Measurements from ENCODE around the gene ANO2. TPM values are rescaled to one million over a fixed set of nuclear protein-coding genes. Genes with fewer than 3 reads are reported as not detected.

The ANO2 gene
- total RNA-seq, 4 donors from 2014 or later = 4.0 to 17.9 (median 5.1) TPM

GRCh38 chr12:5916785-5917290, 28.2 kb downstream of the ANO2 start:
- H3K4me1 ChIP-seq = no peaks in the 10 kb centered on the region
- DNase-seq (ENCODE audit: extremely low spot score) = peak; percentile 91
- H3K27ac ChIP-seq (replicated peaks in 1 of 4) = no peak overlapping the region
- intact Hi-C loops (cut with DNase I) = no loop called here
- 86% methylated on average over 9 of the region's 9 CpGs for WGBS
- TF ChIP-seq POLR2AphosphoS5 (IDR thresholded peaks at IDR 0.05) (no peak), POLR2A (IDR thresholded peaks at IDR 0.05; ENCODE audit: low read depth) (no peak)
- peaks cover 0 to 5% (median 0%) of the 10 kb centered on the region in 4 donors for H3K27me3 ChIP-seq
- H3K4me3 ChIP-seq = no peak overlapping the region
- H3K36me3 ChIP-seq = peaks cover 0 to 51% (median 2%) of the 10 kb centered on the region in 4 donors
- H3K9me3 ChIP-seq = no peaks in the 10 kb centered on the region

- intact Hi-C loops (cut with DNase I) = no loop called here
- peaks cover 0 to 14% (median 0%) of the 10 kb centered on the region in 4 donors for H3K27me3 ChIP-seq
- H3K36me3 ChIP-seq = peaks cover 0 to 53% (median 0%) of the 10 kb centered on the region in 4 donors
- TF ChIP-seq CTCF (IDR thresholded peaks at IDR 0.05) = no peak
- no peak overlapping the region for H3K27ac ChIP-seq (replicated peaks in 1 of 4)
- H3K4me1 ChIP-seq = no peaks in the 10 kb centered on the region
- H3K9me3 ChIP-seq = no peaks in the 10 kb centered on the region
- peak; percentile 90 for DNase-seq (ENCODE audit: extremely low spot score)
- WGBS = 94% methylated on average over 4 of the region's 4 CpGs
- no peak overlapping the region for H3K4me3 ChIP-seq
Observed at GRCh38 chr12:5915511-5915910, 29.5 kb downstream of the ANO2 start.

GRCh38 chr12:5914387-5915149, 30.5 kb downstream of the ANO2 start:
- Histone ChIP-seq H3K27me3 (peaks cover 0 to 15% (median under 1%) of the 10 kb centered on the region in 4 donors), H3K9me3 (no peaks in the 10 kb centered on the region), H3K4me3 (no peak overlapping the region), H3K27ac (replicated peaks in 1 of 4) (no peak overlapping the region), H3K36me3 (peaks cover 0 to 52% (median 0%) of the 10 kb centered on the region in 4 donors), H3K4me1 (no peaks in the 10 kb centered on the region)
- 92% methylated on average over 10 of the region's 11 CpGs for WGBS
- DNase-seq (ENCODE audit: extremely low spot score) = peak; percentile 78
- TF ChIP-seq CTCF (IDR thresholded peaks at IDR 0.05) (no peak), POLR2A (IDR thresholded peaks at IDR 0.05; ENCODE audit: low read depth) (no peak), POLR2AphosphoS5 (IDR thresholded peaks at IDR 0.05) (no peak), EP300 (IDR thresholded peaks at IDR 0.05) (no peak)
- intact Hi-C loops (cut with DNase I) = no loop called here

GRCh38 chr12:5913387-5913786, 31.7 kb downstream of the ANO2 start:
- H3K27me3 ChIP-seq = peaks cover 0 to 20% (median 2%) of the 10 kb centered on the region in 4 donors
- intact Hi-C loops (cut with DNase I) = no loop called here
- H3K9me3 ChIP-seq = no peaks in the 10 kb centered on the region
- no peak overlapping the region for H3K4me3 ChIP-seq
- H3K4me1 ChIP-seq = no peaks in the 10 kb centered on the region
- TF ChIP-seq POLR2AphosphoS5 (IDR thresholded peaks at IDR 0.05) (no peak), CTCF (IDR thresholded peaks at IDR 0.05) (no peak), EP300 (IDR thresholded peaks at IDR 0.05) (no peak), POLR2A (IDR thresholded peaks at IDR 0.05; ENCODE audit: low read depth) (no peak)
- no peak for DNase-seq (ENCODE audit: extremely low spot score)
- H3K27ac ChIP-seq (replicated peaks in 1 of 4) = no peak overlapping the region
- WGBS = 87% methylated on average over 9 of the region's 9 CpGs
- peaks cover 0 to 61% (median 0%) of the 10 kb centered on the region in 4 donors for H3K36me3 ChIP-seq

GRCh38 chr12:5912437-5913334, 32.4 kb downstream of the ANO2 start:
- no peak overlapping the region for H3K27ac ChIP-seq (replicated peaks in 1 of 4)
- peaks cover 0 to 64% (median 0%) of the 10 kb centered on the region in 4 donors for H3K36me3 ChIP-seq
- peaks cover 0 to 27% (median 2%) of the 10 kb centered on the region in 4 donors for H3K27me3 ChIP-seq
- TF ChIP-seq POLR2A (IDR thresholded peaks at IDR 0.05; ENCODE audit: low read depth) (no peak), EP300 (IDR thresholded peaks at IDR 0.05) (no peak), CTCF (IDR thresholded peaks at IDR 0.05) (no peak), POLR2AphosphoS5 (IDR thresholded peaks at IDR 0.05) (no peak)
- no peaks in the 10 kb centered on the region for H3K4me1 ChIP-seq
- 77% methylated on average over 17 of the region's 19 CpGs for WGBS
- H3K4me3 ChIP-seq = no peak overlapping the region
- intact Hi-C loops (cut with DNase I) = no loop called here
- peak; percentile 47 for DNase-seq (ENCODE audit: extremely low spot score)
- H3K9me3 ChIP-seq = peaks cover 0 to 3% (median 0%) of the 10 kb centered on the region in 4 donors
